Activated naive CD4-positive, alpha-beta T cell (primary cell): ENCODE data around the gene HIBADH.

Source experiments
- DNase-seq, 4 experiments: peaks; one replicate each; lab custom pipeline; 2025; lab: John Stamatoyannopoulos, UW

The HIBADH gene

DNA sequence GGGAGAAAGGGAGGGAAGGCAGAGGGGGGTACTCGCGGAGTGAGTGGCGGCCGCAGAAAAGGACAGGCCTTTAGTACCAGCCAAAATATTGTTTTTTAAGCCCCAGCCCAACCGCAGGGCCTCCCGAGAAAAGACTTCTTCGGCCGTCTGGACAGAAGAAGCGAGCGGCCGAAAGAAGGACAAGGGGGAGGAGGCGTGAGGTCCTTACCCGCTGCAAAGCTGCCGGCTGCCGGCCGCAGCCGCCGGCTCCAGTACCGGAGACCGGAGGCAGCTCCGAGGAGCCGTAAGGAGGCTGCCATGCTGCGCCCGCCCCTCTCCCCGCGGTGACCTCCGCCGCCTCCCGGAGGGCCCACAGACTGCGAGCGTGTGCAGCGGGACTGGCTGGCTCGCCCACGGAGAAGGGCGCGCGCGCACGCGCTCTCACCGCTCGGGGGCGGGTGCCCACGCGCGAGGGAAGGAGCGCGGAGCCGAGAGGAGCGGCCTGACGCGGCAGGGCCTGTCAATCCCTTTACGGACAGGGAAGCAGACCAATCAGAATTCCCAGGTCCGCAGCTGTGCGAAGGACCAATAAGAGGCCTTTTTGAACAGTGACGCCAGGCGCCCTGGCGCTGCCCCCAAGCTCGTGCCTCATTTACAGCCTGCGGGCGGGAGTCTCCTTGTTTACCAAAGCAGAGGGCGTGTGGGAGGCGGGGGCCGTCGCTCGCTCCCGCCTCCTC is at the start of gene HIBADH:
TSS of gene HIBADH (minus strand) at position 394 of the 716 bp plus-strand sequence. CDS start at position 299, 95 bp downstream.
- DNase-seq = peak; percentile 81 to 95 (median 91)

DNA sequence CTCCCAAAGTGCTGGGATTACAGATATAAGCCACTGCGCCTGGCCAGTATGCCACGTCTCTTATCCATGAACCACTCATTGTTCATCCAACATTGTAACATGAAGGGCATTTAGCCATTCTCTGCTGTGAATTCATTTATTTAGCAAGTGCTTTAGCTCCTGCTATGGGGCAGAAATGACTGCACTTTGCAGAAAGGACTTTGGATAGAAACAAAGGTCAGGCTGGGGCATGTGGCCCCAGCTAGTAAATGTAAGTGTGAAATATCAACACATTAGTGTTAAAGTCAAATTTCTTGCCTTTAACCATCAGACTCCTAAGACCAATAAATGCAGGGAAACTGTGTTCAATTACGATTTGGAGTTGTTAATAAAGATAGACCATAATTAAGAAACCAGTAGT is 49.5 kb upstream of the HIBADH start:
- DNase-seq = no peak

DNA sequence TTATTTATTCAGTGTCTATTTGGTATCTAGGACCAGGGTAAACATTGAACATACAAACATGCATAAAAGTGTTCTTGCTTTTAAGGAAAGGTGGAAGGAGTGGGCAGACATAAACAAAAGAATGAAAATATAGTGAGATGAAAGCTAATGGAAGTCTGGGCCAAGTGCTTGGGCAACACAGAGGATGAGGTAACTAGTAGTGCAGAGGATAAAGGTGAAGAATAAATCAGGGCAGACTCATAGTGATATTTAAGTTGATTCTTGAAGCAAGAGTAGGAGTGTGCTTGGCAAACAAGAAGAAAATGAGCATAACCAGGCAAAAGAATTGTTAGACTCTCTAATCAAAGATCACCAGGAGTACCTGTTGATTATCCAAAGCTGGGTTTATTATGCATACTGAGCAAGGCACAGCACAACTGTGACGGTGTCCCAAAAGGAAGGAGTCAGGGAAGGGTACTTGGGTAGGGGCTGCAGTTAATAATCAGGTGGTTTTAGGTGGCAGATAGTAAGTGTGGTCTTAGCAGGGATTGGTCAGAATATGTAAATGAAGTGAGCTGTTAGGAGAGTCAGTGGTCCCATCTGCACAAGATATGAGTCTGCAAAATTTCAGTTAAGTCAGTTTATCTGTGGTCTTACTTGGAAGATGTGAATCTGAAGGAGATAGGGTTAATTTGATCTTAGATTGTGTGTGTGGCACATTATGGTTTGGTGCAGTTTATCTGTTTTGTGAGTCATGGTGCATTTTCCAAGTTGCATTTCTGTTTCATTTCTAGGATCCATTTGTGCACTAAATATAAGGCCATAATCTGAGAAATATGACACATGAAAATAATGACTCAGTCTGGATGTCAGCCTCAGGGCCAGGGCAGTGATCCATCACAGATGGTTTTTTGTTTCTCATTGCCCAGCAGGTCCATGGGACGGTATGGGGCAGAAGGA is 46.7 kb upstream of the HIBADH start:
- DNase-seq = no peak

DNA sequence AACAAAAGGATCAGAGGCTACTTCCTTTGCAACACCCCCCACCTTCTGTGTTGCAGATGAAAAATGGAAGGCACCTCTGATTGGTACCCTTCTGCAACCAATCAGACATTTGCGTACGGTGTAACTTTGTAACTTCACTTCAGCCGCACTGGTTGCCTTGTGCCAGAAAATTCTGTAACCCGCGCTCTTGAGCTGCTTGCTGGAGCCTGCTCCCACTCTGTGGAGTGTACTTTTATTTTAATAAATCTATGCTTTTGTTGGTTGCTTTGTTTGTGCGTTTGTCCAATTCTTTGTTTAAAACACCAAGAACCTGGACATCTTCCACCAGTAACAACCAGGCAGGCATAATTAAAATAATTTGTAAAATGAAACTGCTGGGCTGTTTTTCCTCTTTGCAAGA is 45.8 kb upstream of the HIBADH start:
- no peak for DNase-seq

DNA sequence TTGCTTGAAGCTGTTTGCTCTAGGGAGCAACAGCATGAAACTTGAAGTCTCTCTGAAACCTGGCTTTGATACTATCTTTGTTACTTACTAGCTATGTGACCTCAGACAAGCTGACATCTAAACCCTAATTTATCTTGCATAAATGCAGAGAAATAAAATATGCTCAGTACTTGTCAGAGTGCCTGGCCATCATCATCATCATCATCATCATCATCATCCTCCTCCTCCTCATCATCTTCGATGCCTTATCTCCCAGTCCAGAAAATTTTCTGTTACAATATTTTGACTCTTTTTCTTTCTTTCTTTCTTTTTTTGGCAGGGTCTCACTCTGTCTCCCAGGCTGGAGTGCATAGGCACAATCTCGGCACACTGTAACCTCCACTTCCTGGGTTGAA is 42.5 kb upstream of the HIBADH start:
- DNase-seq = no peak

DNA sequence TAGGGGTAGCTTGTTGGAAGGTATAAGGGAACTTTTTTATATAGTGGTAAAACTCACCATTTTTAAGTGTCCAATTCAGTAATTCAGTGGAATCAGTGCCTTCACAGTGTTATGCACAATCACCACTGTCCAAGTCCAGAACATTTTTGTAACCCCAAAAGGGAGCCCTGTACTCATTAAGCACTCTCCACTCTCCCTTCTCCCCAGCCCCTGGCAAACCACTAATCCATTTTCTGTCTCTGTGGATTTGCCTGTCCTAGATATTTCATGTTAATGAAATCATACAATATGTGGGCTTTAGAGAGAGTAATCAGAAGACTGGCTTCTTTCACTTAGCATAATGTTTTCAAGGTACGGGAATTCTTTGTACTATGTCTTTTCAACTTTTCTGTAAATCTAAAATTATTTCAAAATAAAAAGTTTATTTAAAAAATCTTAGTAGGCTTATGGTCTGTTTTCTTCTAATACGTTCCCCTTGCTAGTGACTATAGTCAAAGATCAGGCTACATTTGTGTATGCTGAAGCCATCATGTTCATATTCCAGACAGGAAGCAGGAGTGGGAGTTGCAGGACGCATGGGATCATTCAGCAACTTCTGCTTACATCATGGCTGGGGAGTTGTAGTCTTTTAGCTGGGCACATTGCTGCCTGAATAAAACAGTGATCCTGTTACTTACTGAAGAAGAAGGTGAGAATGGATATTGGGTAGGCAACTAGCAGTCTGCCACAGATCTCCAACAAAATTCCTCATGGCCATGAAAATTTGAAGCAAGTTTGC is 41.9 kb upstream of the HIBADH start:
- DNase-seq = no peak

DNA sequence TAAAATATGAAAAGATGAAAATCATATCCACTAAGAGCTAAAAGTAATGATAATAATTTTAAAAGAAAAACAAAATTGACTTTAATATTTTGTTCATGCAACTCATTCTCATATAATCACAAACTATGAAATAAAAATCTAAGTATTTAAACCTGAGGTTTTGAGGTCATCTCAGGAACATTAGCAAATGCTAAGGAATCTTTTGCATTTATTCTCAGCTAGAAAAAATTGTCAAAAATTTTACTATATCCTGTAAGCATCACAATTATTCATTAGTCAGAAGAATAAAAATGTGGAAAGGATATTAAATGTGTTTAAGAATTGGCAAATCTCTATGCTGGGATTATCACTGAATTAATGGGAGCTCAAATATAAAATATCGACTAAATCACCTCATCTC is 40.5 kb upstream of the HIBADH start:
- no peak for DNase-seq

DNA sequence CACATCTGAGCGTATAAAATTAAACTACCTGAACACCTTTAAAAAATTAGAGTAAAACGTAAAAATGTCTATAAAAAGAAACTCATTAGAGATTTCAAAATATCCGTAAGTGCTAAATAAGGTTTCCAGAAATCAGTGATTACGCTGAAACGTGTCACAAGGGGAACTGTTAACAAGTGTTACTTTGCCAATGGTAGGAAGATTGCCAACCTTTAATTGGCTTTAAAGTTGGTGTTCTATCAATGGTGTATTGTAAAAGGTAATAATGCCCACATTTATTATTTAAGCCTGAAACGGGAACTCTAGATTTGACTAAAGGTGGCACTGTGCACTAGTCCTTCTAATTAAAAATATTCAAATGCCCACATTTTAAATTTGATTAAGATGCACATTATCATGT is 37.8 kb upstream of the HIBADH start:
- no peak for DNase-seq

DNA sequence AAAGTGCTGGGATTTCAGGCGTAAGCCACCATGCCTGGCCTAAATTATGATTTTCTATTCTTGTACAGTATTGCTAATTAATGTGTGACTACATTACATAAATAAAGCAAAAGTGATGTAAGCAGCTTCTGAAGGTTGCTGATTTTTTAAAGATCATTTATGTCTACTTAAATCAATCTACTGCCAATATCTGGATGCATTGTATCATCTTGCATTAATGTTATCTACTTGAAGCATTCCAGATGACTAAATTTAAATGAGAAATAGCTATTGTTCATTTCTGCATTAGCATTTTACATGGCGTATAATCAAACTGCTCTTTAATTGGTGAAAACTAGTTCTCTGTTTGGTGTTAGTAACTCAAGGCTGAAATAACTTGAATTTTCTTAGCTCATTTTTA is 37.1 kb upstream of the HIBADH start:
- no peak for DNase-seq

DNA sequence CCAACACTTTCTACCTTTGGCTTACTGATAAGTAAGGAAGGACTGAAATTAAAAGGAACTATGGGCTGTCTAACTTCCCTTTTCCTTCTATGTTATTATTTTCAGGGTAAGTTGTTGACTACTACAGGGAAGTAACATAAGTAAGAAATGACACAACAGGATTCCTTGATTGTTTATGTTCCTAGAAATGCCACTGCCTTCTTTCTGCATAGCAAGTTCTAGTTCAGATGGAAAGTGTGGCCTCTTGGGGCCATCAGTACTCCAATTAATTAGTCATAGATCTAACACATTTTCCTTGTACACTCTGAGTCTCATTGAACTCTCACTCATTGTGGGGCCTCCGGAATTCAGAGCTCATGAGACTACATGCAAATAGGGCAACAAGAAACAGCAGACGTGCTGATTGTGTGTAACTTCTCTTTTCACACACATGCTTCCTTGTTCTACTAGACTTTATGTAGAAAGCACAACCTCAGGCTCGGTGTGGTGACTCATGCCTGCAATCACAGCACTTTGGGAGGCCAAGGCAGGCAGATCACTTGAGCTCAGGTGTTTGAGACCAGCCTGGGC is 35.3 kb upstream of the HIBADH start:
- DNase-seq = no peak

DNA sequence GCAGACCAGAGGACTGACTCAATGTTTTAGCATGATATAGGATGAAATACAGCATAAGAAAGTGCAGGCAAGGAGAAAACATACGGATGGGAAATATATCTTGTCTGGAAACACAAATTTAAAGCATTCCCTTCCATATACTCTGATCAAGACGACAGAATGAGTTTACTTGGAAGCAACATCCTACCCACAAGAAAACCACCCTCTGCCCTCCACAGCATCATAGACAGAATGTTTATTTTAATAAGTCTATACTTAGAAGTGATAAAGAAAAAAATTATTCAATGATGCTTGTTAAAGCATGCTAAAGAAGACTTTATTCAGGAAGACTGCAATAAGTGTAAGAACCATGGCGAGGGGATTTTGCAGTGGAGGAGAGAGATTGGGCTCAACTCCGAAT is 32.4 kb upstream of the HIBADH start:
- no peak for DNase-seq

DNA sequence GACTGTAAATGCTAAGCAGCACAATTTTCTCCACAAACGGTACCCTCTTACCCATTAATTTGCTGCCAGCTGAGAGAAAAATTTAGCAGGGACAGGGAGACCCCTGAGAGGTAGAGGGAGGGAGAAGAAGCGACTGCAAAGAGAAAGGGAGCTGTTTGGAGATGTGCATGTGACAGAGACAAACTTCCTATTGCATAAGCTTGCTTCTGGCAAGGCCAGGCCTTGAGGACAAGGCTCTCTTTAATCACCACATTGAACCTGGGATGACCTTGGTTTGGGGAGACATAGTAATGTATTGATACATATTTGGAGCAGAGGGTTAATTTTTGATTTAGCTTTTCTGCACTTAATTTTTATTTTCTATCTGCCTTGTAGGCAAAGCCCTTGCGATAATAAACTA is 31.1 kb upstream of the HIBADH start:
- DNase-seq = no peak

DNA sequence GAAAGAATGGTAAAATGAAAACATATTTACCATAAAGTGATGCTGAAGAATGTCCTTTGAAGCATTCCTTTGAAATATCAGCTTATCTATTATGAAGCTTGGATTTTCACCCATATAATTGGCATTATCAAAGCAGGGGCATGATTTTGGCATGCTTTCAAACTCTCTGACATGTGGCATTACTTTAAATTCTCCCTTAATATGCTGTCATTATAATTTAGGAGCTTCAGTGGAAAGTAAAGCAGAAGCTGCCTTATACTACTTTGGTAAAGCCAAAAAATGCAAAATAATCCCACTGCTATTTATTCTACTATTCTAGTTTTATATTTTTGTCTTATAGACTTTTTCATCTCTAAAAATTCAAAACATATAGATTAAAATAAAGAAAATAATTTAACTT is 28.0 kb upstream of the HIBADH start:
- no peak for DNase-seq

DNA sequence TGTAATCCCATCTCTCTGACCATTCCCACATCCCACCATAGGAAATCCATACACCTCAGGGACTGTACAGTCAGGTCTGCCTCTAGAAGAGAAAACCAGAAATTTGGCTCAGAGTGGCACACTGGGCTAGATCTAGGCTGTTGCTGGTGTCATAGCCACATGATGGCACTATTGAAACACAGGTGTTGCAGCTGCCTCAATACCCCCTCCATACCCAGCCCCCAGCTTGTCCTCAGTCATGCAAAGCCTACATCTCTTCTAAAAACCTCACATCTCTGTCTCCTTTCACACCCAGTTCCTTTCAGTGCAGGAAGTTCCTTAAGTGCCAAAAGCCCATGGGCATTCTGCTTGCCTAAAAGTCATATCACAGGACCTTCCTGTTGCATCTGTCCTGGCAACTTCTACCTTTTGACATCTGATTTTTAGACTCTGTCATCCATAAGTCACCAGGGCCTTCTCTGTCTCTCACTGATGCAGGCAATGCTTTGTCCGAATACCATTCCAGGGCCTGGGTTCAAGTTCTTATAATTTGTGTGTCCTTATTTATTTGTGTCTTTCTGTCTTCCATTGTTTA is 27.0 kb upstream of the HIBADH start:
- no peak for DNase-seq

DNA sequence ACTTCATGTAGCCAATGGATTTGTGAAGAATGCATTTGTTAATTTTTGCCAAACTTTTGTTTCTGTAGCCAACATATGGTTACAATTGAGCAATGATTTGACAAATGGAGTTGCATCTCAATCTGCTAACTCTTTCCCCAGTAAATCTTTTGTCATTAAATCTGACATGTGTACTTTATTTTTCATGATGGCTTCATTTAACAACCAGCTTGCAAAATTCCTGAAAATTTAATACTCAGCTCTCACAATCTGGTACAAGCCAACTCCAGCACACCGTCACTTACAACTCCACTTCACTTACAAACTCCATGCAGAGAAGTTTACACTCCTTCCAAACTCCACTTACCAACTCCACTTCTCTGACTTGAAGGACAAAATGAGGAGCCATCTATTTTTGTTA is 26.5 kb upstream of the HIBADH start:
- no peak for DNase-seq

DNA sequence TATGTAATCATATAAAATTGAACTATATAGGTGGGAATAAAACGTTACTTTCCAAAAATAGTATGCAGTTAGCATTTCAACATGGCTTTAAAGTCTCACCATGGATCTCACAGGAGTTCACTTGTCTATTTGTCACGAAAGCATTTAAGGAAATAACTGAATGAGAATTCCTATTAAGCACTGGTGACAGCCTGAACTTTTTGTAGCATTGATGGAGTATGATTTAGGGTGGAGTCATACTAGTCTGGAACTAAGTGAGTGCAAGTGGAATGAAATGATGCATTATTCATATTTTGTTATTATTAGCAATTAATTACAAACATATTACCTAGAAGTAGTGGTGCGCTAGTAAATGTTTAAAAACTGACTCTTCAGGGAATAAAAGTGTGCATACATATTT is 26.0 kb upstream of the HIBADH start:
- no peak for DNase-seq

DNA sequence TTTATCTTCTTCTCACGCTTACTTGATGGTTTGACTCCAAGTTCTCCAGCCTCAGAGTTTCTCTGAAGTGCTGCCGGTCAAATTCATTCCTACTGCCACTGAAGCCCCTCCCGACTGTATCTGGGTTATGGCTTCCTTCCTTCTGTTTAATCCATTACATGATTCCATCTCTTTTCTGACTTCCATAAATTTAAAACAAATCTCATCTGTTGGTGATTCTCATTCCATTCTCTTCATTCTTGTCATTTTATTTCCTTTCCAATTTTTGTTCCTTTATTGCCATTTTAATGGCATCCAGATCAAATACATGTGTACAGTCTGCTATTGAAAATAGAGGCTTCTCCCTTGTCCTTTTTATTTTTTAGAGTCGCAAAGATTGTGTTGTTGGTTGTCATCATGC is 25.4 kb upstream of the HIBADH start:
- no peak for DNase-seq

DNA sequence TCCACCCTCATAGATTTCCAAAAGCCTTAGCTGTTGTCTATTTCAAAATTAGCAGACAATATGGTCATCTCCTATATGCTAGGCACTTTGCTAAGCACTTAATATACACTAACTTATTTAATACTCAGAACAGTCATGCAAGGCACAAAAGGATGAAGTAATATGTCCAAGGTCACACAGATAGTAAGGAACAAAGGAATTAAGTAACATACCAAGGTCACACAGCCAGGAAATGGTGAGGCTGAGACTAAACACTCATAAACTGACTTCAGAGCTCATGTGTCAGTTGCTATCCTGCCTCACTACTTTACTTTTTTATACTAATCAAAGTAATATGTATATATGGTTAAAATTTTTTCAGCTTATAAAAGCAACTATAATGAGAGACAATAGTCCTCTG is 23.6 kb upstream of the HIBADH start:
- DNase-seq = no peak

DNA sequence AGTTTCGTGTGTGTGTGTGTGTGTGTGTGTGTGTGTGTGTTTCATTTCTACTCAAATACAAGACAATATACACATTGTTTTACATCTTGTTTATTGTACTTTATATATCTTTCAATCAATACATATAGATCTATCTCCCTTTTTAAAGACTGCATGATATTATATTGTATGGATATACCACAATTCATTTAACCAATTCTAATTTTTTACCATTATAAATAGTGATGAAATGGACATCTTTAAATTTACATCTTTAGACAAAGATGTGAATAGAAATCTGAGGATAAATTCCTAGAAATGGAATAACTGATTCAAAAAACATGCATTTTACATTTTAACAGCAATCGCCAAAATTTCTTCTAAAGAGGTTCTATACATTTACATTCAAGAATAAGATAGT is 23.2 kb upstream of the HIBADH start:
- no peak for DNase-seq

DNA sequence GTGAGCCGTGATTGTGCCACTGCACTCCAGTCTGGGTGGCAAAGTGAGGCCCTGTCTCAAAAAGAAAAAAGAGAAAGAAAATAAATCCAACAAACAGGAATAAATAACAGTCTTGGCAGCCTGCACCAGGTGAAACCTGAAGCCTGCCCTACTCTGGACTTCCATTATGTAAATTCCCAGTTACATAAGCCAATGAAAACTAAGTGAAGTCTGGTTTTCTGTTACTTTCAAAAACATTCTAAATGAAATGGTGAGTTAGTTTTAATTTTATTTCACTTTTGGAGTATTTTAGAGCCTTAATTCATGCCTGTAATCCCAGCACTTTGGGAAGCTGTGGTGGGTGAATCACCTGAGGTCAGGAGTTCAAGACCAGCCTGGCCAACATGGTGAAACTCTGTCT is 22.5 kb upstream of the HIBADH start:
- DNase-seq = no peak

DNA sequence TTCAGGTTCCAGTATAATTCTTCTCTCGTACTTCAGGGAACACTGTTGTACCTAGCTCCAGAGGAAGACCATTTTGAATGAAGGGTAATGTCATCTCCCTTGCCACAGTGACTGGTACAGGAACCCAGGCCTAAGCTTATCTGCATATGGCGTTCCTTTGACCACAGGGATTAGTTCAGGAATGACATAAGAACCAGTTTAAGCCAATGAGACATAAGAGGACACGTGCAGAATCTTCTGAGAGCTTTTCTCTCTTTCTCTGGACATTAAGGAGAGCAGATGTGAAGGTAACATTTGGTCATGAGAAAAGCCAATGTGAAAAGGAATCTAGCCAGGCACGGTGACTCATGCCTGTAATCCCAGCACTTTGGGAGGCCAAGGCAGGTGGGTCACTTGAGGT is 21.8 kb upstream of the HIBADH start:
- DNase-seq = no peak

DNA sequence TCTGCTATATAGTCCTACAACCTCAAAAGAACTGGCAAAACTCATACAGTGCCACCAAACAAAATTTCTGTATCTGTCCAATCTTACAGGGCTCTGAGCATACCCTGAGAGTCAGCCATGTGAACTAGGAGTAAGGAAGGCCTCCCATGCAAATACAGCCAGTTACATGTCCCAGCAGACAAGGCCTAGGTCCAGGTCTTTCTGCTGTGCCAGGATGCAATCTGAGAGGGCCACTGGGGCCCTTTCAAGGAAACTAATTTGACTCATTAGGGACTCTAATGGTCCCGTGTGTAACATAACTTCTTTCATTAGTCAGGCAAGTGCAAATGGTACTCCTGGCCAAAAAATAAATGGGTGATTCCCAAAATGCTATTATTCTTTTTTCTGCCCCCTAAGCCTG is 17.9 kb upstream of the HIBADH start:
- no peak for DNase-seq
